ENCODE measurements around the gene CAMK1D. TPM values are rescaled to one million over a fixed set of nuclear protein-coding genes. Genes with fewer than 3 reads are reported as not detected.

CAMK1D gene
- total RNA-seq, 1 donor from 2014 or later, result 7.4 TPM

DNA sequence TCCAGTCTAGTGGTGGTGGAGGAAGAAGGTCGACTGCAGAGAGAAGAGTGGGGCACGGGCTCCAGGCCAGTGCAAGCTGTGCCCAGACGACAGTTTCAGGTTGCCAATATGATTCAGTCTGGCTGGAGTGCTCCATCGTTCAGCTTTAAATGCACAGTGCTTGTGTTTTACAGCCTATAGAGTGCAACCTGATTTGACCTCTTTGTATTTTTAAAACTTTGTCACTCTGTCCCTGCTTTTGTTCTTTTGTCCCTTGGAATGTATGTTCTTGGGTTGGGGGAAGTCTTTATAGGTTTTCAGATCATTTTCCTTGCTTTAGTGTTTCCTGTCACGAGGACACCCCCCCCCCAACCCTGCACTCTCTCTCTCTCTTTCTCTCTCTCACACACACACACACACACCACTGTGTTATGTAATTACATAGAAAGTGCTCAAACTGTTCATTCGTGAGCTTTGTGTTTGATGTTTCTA lies 198.0 kb downstream of the CAMK1D start:
- Mint-ChIP-seq H3K27me3 (ENCODE audit: insufficient read depth) (peaks cover 1% of the 10 kb centered on the region), H3K4me1 (ENCODE audit: low read depth) (peaks cover 27% of the 10 kb centered on the region), H3K27ac (peak overlapping the region; percentile 45), H3K4me3 (no peak overlapping the region), H3K9me3 (peaks cover 16% of the 10 kb centered on the region), H3K36me3 (ENCODE audit: low read depth) (peaks cover 16% of the 10 kb centered on the region)
- DNase-seq (ENCODE audit: low spot score), result no peak
- intact Hi-C loops (cut with micrococcal nuclease), result no loop called here

DNA sequence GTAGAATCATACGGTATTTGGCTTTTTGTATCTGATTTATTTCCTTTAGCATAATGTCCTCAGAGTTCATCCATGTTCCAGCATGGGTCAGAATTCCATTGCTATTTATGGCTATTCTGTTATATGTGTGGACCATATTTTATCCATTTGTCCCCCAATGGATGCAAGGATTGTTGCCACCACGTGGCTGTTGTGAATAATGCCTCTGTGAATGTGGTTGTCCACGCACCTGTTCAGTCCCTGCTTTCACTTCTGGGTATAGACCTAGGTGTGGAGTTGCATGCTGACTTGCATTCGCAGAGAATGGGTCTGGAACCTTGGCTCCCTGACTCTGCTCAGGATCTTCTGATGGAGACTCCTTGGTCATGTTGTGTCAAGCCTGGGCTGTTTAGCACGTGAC lies 199.9 kb downstream of the CAMK1D start:
- H3K36me3 Mint-ChIP-seq (ENCODE audit: low read depth), result peaks cover 16% of the 10 kb centered on the region
- DNase-seq (ENCODE audit: low spot score), result no peak
- no peak overlapping the region for H3K4me3 Mint-ChIP-seq
- intact Hi-C loops (cut with micrococcal nuclease), result no loop called here
- peaks cover 1% of the 10 kb centered on the region for H3K27me3 Mint-ChIP-seq (ENCODE audit: insufficient read depth)
- no peak overlapping the region for H3K27ac Mint-ChIP-seq
- peaks cover 16% of the 10 kb centered on the region for H3K9me3 Mint-ChIP-seq
- peaks cover 27% of the 10 kb centered on the region for H3K4me1 Mint-ChIP-seq (ENCODE audit: low read depth)

DNA sequence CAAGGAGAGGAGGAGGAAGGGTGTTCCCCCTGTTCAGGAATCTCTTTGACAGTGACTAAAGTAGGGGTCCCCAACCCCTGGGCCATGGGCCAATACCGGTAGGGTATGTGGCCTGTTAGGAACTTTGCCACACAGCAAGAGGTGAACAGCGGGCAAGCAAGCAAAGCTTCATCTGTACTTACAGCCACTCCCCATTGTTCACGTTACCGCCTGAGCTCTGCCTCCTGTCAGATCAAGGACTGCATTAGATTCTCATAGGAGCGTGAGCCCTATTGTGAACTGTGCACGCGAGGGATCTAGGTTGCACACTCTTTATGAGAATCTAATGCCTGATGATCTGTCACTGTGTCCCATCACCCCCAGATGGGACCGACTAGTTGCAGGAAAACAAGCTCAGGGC lies 201.6 kb downstream of the CAMK1D start:
- Mint-ChIP-seq H3K4me1 (ENCODE audit: low read depth) (peaks cover 24% of the 10 kb centered on the region), H3K27me3 (ENCODE audit: insufficient read depth) (no peaks in the 10 kb centered on the region), H3K36me3 (ENCODE audit: low read depth) (peaks cover 6% of the 10 kb centered on the region), H3K9me3 (peaks cover 5% of the 10 kb centered on the region), H3K27ac (no peak overlapping the region), H3K4me3 (no peak overlapping the region)
- no peak for DNase-seq (ENCODE audit: low spot score)
- intact Hi-C loops (cut with micrococcal nuclease), result no loop called here

DNA sequence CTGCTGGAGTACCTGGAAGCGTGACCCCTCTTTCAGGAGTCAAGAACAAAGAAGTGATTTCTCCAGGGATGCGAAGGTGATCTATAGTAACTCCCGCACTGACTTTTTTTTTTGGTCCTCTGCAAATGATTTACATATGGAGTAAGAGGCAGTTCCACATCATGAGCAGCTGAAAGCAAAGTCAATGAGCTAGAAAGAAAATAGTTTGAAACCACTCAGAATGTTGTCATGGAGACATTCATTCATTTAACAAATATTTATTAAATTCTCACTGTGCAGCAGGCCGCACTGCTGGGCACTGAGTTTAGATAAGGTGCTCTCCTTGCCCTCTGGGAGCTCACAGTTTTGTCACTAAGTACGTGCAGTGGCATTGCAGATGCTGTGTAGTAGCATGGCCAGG lies 206.7 kb downstream of the CAMK1D start:
- no peak for DNase-seq (ENCODE audit: low spot score)
- no peaks in the 10 kb centered on the region for H3K27me3 Mint-ChIP-seq (ENCODE audit: insufficient read depth)
- no peak overlapping the region for H3K4me3 Mint-ChIP-seq
- H3K4me1 Mint-ChIP-seq (ENCODE audit: low read depth), result no peaks in the 10 kb centered on the region
- H3K27ac Mint-ChIP-seq, result no peak overlapping the region
- no peaks in the 10 kb centered on the region for H3K36me3 Mint-ChIP-seq (ENCODE audit: low read depth)
- intact Hi-C loops (cut with micrococcal nuclease), result no loop called here
- H3K9me3 Mint-ChIP-seq, result no peaks in the 10 kb centered on the region

DNA sequence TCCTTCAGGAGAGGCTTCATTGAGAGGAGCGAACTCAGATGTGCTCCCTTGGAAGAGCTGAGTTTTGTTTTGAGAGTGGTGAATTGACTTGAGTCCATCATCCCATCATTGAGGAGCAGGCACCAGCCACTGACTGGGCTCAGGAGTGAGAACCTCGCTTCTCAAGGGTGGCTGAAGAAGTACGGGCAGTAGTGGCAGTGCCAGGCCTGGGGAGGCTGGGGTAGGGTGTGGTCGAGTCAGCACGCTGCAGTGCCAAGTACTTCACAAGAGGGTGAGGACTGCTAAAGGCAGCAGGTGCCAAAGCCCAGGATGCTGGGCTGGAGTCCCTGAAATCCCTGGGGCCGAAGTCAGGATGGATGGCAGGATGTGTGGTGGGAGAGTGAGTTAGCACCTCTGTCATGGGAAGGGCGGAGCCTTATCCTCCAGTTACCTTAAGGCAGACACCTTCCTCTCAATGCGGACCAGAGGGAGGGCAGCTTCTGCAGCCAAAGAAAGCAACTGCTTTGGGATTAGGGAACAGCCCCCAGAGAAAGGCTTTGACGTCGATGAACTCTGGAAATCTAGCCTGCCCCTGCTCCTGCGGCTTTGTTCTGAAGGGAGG lies 210.3 kb downstream of the CAMK1D start:
- no peak for DNase-seq (ENCODE audit: low spot score)
- Mint-ChIP-seq H3K4me3 (no peak overlapping the region), H3K9me3 (no peaks in the 10 kb centered on the region), H3K4me1 (ENCODE audit: low read depth) (peaks cover 12% of the 10 kb centered on the region), H3K27me3 (ENCODE audit: insufficient read depth) (peaks cover 2% of the 10 kb centered on the region), H3K27ac (no peak overlapping the region), H3K36me3 (ENCODE audit: low read depth) (no peaks in the 10 kb centered on the region)
- intact Hi-C loops (cut with micrococcal nuclease), result loop anchor here (10.0 kb wide), 1 partner anchor 295 kb away; no protein-coding TSS in a partner anchor

DNA sequence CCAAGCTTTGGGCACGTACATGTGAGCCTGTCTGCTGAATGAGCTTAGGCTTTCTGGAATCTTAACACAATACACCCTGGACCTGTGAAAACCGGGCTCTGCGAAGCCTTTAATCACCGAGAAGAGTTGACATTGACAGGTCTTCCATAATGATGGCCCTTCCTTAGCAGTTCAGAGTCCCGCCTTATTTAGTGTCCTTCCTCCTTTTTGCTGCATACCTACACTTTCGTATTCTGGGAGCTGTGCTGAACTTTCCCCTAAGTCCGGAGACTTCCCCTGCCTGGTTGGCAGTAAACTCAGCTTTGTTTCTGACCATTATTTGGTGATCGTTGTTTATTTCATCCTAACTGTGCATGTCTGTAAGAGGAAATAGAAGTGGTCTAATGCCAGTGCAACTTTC lies 212.0 kb downstream of the CAMK1D start:
- Mint-ChIP-seq H3K27ac (no peak overlapping the region), H3K9me3 (no peaks in the 10 kb centered on the region), H3K36me3 (ENCODE audit: low read depth) (no peaks in the 10 kb centered on the region), H3K27me3 (ENCODE audit: insufficient read depth) (peaks cover 2% of the 10 kb centered on the region), H3K4me1 (ENCODE audit: low read depth) (peaks cover 12% of the 10 kb centered on the region), H3K4me3 (no peak overlapping the region)
- intact Hi-C loops (cut with micrococcal nuclease), result loop anchor here (10.0 kb wide), 1 partner anchor 297 kb away; no protein-coding TSS in a partner anchor
- no peak for DNase-seq (ENCODE audit: low spot score)

DNA sequence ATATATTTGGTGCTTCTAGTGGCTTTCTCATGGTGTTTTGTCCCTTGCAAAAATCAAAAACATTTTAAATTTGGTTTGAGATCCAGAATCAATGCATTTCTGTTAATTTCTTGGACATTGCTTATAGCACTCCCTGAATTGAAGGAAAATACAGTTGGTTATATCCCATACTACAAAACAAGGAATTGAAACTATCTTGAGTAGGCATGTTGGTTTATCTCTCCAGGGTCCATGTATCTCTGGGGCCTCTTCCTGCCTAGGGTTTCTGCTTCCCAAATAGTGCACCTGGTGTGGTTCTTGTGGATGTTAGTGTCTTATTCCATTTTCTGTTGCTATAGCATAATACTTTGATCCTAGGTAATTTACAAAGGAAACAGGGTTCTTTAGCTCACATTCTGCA lies 212.4 kb downstream of the CAMK1D start:
- Mint-ChIP-seq H3K9me3 (no peaks in the 10 kb centered on the region), H3K4me3 (no peak overlapping the region), H3K27ac (no peak overlapping the region), H3K27me3 (ENCODE audit: insufficient read depth) (peaks cover 2% of the 10 kb centered on the region), H3K4me1 (ENCODE audit: low read depth) (peaks cover 12% of the 10 kb centered on the region), H3K36me3 (ENCODE audit: low read depth) (no peaks in the 10 kb centered on the region)
- intact Hi-C loops (cut with micrococcal nuclease), result loop anchor here (10.0 kb wide), 1 partner anchor 297 kb away; no protein-coding TSS in a partner anchor
- DNase-seq (ENCODE audit: low spot score), result no peak

DNA sequence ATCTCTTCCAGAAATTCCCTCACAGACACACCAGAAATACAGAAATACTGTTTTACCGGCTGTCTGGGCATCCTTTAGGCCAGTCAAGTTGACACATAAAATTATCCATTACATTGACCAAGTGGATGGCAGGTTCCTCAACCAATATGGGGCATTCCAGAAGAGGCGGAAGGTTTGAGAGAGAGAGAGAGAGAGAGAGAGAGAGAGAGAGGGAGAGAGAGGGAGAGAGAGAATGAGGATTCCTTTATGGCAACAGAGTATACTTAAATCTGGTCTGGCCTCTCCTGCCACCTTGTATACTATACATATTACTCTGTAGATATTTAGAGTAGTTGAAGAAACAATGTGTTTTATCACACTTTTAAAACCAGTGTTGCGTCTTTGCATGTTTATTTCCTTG lies 214.1 kb downstream of the CAMK1D start:
- intact Hi-C loops (cut with micrococcal nuclease), result loop anchor here (10.0 kb wide), 1 partner anchor 299 kb away; no protein-coding TSS in a partner anchor
- Mint-ChIP-seq H3K9me3 (no peaks in the 10 kb centered on the region), H3K27ac (no peak overlapping the region), H3K36me3 (ENCODE audit: low read depth) (no peaks in the 10 kb centered on the region), H3K27me3 (ENCODE audit: insufficient read depth) (peaks cover 2% of the 10 kb centered on the region), H3K4me3 (no peak overlapping the region), H3K4me1 (ENCODE audit: low read depth) (peaks cover 15% of the 10 kb centered on the region)
- DNase-seq (ENCODE audit: low spot score), result no peak

DNA sequence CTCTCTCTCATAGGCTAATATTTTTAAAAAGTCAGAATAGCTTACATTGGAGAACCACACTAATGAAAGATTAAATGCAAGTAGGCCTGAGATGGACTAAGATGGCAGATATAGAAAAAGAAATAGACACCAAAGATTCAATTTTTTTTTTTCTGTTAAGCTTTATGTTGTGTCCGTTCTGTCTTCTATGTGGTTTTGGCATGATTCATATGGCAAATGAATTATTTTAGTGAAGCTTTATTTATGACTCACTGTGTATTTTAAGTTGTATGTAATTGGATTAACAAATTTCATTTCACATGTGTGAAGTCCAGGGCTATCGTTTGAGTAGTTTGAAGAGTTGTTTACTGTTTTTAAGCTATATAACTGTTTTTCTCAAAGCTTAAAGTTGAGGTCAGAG lies 214.8 kb downstream of the CAMK1D start:
- H3K36me3 Mint-ChIP-seq (ENCODE audit: low read depth), result no peaks in the 10 kb centered on the region
- no peak overlapping the region for H3K27ac Mint-ChIP-seq
- H3K4me1 Mint-ChIP-seq (ENCODE audit: low read depth), result peaks cover 18% of the 10 kb centered on the region
- intact Hi-C loops (cut with micrococcal nuclease), result loop anchor here (10.0 kb wide), 1 partner anchor 299 kb away; no protein-coding TSS in a partner anchor
- H3K9me3 Mint-ChIP-seq, result no peaks in the 10 kb centered on the region
- no peak for DNase-seq (ENCODE audit: low spot score)
- peaks cover 2% of the 10 kb centered on the region for H3K27me3 Mint-ChIP-seq (ENCODE audit: insufficient read depth)
- no peak overlapping the region for H3K4me3 Mint-ChIP-seq

DNA sequence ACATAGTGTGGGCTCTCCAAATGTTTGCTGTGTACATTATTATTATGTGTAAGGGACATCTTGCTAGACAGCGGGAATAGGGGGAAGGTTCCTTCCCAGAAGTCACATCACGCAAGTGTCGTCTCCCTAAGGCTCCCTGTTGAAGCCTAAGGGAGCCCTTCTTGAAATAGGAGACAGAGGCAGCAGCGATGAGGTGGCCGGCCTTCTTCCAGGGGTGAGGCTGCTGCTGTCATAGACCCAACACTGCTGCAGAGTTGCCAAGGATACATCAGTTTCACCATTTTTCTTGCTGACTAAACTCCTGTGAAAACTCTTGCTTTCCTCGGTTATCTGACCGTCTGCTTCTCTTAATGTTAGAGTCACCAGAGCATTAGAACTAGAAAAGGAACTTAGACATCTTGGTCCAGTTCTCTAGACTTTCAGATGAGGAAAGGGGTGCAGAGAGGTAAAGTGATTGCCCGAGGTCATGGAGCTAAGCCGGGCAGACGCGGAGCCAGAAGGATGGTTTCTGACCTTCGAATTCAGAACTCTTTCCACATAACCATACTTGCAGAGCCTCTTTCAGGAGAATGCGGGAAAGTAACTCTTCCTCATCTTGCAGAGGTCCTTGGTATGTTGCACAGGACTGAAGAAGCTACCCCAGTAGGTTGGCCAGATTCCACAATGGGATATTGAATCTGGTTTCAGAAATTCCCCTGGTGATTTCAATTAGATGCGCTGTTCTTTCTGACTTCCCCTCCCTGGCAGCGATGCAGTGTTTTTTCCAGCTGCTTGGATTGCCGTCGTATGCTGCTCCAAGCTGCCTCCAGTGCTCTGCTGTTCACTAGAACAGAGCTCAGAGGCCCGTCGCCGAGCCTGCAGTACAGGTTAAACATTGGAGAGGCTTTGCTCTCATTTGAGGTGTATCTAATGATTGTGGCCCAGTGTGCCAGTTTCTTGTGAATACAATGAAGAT lies 217.1 kb downstream of the CAMK1D start:
- no peak overlapping the region for H3K4me3 Mint-ChIP-seq
- no peak overlapping the region for H3K27ac Mint-ChIP-seq
- no peaks in the 10 kb centered on the region for H3K9me3 Mint-ChIP-seq
- peaks cover 2% of the 10 kb centered on the region for H3K27me3 Mint-ChIP-seq (ENCODE audit: insufficient read depth)
- no peaks in the 10 kb centered on the region for H3K36me3 Mint-ChIP-seq (ENCODE audit: low read depth)
- DNase-seq (ENCODE audit: low spot score), result no peak
- peaks cover 18% of the 10 kb centered on the region for H3K4me1 Mint-ChIP-seq (ENCODE audit: low read depth)
- intact Hi-C loops (cut with micrococcal nuclease), result loop anchor here (10.0 kb wide), 1 partner anchor 302 kb away; no protein-coding TSS in a partner anchor

DNA sequence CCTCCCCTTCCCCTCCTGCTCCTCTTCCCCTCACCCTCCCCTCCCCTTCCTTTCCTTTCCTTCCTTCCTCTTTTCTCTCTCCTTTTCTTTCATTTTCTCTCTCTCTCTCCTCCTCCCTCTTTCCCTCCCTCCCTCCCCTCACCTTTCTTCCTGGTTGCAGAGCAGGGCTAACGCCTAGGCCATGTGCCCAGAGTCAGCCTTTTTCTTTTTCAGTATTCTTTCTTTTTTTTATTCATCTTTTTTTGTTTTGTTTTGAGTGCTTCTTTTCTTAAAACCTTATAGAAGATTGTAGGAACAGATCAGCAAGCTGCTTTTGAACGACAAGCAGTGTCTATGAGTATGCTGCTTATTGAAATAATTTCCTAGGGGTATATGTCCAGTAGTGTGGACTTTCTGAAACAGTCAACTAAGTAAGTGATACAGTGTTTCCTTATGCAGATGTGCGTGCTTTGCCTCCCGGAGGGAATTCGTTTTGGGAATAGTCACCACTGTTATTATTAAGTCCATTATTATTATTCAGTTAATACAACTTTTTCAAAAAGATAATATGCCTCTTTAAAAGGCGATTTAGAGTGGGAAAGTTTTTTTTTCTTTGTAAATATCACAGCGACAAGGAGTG lies 219.2 kb downstream of the CAMK1D start:
- Mint-ChIP-seq H3K27ac (peak overlapping the region; percentile 53), H3K4me1 (ENCODE audit: low read depth) (peaks cover 22% of the 10 kb centered on the region), H3K4me3 (no peak overlapping the region), H3K9me3 (no peaks in the 10 kb centered on the region), H3K36me3 (ENCODE audit: low read depth) (peaks cover 6% of the 10 kb centered on the region), H3K27me3 (ENCODE audit: insufficient read depth) (no peaks in the 10 kb centered on the region)
- no peak for DNase-seq (ENCODE audit: low spot score)
- intact Hi-C loops (cut with micrococcal nuclease), result loop anchor here (10.0 kb wide), 1 partner anchor 304 kb away; no protein-coding TSS in a partner anchor

DNA sequence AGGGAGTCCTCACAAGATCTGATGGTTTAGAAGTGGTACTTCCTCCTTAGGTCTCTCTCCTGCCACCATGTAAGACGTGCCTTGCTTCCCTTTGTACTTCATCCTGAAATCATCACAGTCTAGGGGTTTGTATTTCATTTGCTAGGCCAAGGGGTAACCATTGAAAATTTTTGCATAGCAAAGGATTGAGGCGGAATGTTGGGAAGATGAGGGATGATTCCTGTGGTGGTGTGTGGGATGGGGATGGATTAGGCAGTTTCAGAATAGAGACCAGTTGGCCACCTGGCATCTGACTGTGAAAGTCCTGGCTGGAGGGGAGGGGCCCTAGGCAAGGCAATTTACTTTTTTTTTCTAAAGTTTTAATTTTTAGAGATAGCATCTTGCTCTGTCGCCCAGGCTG lies 222.9 kb downstream of the CAMK1D start:
- Mint-ChIP-seq H3K27ac (peak overlapping the region; percentile 29), H3K9me3 (peaks cover 7% of the 10 kb centered on the region), H3K4me1 (ENCODE audit: low read depth) (peaks cover 11% of the 10 kb centered on the region), H3K27me3 (ENCODE audit: insufficient read depth) (no peaks in the 10 kb centered on the region), H3K4me3 (no peak overlapping the region), H3K36me3 (ENCODE audit: low read depth) (peaks cover 8% of the 10 kb centered on the region)
- intact Hi-C loops (cut with micrococcal nuclease), result no loop called here
- DNase-seq (ENCODE audit: low spot score), result no peak

All from activated T-helper 1 cell treated with anti-CD3 and anti-CD28 coated beads, Interleukin-12 subunit alpha, Interleukin-12 subunit beta, Interleukin-2, Interleukin-4 antibody, amounts not matched to agents 30 ng/mL and 10 ng/mL and 1 ng/mL, durations not matched to agents 14 hours and 24 hours and 36 hours (primary cell).